ENCODE data around the gene HPD.
A peak's percentile ranks its signal among the peaks of the same experiment; 100 is the strongest.
"Not testable (repeated sequence)": the region's sequence is repeated elsewhere in the genome, so short reads cannot be mapped to it uniquely, and the experiment has no call there.

The HPD gene

DNA sequence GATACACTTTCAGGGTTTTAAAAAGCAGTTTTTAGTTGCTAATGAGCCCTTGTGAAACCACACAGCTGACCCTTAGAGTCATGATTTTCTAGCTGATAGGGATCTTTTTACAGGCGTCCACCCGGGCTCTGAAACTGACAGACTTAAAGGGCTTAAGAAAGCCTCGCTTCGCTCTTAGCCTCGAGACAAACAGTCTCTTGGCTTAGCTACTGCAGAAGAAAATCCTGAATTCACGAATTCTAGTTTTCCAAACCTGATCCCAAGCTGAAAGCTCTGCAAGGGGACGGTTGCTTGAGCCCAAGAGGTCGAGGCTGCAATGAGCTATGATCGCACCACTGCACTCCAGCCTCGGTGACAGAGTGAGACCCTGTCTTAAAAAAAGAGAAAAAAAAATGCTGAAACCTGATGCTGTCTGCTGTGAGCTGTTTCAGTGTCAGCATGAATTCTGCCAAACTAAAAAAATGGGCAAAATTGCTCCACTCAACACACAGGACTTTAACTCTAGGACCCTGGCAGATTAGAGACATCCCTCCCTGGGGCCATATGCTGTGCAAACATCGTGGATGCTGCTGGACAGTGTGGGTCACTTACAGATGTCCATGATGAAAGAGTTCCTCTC is 3.1 kb upstream of the HPD start:
- DNase-seq, result no peak

DNA sequence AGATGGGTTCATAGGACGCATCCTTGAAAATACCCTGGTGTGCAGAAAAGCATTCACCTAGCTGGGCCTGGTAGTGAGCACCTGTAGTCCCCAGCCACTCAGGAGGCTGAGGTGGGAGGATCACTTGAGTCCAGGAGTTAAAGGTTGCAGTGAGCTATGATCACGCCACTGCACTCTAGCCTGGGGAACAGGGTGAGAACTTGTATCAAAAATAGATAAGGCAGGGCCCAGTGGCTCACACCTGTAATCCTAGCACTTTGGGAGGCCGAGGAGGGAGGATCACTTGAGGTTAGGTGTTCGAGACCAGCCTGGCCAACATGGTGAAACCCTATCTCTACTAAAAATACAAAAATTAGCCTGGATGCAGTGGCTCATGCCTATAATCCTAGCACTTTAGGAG is 2.0 kb upstream of the HPD start:
- DNase-seq, result not testable (repeated sequence)

DNA sequence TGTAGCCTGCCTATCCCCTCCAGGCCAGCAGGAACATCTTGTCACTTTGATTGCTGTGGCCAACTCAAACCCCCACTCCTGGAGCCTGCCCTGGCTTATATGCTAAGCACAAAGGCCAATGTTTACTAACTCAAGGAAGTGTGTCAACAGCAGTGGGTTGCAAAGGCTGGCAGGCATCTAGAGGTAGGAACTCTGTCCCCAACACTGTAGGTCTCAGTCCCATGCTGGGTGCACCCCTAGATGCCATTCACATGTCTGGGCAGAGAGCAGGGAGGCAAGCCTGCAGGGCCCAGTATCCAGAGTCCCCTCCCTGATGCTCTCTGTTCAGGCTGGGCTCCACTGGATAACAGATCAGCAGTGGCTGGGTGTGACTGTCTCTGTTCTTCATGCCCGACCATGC is 1.6 kb upstream of the HPD start:
- no peak for DNase-seq

DNA sequence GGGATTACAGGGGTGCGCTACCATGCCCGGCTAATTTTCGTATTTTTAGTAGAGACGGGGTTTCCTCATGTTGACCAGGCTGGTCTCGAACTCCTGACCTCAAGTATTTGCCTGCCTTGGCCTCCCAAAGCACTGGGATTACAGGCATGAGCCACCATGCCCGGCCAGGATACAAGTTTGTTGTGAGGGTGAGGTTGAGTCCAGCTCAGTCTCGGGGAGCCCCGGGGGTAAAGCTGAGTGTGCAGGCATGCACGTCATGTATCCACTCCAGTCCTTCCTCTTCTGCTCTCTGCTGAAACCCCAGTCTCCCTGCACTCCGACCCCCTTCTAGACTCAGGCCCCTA is 369 bp downstream of the HPD start:
- no peak for DNase-seq

DNA sequence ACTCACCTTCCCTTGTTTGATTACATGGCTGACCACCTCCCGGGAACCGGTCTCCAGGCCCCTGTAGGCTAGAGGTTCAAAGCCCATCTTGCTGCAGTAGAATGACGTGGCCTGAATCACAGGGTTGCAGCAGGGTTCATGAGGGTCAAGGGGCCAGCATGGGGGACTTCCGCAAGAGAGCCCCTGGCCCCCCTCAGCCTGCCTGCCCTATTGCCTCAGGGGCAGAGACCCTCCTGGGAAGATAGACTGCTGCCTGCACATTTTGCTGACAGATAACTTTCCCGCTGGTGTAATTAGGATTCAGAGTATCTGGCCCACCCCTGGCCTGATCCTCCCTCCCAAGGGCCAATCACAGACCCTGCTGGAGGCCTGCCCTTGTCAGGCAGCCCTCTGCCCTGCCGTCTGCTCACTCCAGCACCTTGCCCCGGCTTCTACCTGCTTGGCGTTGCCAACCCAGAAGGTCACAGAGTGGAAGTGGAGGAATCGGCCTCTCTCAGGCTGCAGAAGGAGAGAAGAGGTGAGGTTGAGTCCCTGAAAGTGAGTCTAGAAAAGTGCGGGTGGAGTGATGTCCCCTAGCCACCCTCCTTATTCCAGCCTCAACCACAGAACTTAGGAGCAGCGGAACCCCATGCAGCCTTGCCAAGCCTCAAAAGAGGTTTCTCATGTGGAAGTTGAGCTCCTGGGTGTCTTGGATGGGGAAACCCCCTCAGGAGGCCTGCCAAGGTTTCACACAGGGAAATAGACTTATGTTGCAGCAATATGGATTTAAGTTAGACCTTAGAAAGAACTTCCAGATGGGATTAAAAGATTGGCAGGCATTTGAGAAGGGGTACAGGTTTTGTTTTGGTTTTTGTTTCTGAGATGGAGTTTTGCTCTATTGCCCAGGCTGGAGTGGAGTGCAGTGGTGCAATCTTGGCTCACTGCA is 1.1 kb downstream of the HPD start:
- DNase-seq, result no peak

DNA sequence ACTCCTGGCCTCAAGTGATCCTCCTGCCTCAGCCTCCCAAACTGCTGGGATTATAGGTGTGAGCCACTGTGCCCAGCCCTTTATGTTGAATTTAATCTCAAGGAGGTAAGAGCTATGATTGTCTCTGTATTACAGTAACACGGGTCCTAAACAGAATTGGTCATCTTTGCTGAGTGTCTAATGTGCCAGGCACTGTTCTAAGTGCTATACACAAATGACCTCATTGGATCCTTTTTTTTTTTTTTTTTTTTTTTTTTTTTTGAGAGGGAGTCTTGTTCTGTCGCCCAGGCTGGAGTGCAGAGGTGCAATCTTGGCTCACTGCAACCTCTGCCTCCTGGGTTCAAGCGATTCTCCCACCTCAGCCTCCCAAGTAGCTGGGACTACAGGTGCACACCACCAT is 6.3 kb downstream of the HPD start:
- not testable (repeated sequence) for DNase-seq

DNA sequence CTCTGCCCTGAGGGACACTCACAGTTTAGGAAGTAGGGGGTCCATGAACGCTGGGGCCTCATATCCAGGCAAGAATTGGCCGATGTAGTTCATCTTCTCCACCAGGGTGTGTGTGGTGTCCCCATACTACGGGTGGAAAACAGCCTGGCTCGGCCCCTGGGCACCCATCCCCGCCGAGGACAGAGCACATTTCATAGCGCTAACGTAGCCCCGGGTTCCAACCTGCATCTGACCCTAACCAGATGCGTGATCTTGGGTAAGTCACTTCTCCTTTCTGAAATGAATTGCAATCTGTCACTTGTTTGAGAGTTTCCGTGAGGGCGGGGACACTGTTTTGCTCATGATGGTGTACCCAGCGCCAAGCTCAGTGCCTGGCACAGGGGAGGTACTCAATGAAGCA is 9.0 kb downstream of the HPD start:
- no peak for DNase-seq

DNA sequence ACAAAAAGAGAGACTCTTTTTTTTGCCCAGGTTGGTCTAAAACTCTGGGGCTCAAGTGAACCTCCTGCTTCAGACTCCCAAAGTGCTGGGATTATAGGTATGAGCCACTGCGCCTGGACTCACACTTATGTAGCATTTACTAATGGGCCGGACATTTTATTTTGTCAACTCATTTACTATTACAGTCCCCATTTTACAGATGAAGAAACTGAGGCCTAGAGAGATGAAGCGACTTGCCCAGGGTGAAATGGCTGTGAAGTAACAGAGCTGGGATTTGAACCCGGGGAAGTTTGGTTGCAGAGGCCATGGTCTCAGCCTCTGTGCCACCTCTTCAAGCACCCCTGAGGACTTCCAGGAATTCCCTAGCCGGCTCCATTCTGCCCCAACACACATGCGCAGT is 9.4 kb downstream of the HPD start:
- DNase-seq, result no peak

DNA sequence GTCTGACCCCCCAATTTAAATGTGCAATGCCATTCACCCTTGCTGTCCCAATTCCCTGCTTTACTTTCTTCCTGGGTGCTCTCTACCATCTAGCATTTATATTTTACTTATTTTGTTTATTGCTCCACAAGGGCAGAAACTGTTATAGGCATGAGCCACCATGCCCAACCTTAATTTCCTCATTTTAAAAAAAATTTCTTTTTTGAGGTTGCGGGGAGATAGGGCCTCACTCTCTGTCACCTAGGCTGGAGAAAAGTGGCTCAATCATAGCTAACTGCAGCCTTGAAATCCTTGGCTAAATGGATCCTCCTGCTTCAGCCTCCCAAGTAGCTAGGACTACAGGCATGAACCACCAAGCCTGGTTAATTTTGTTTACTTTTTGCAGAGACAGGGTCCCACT is 13.0 kb downstream of the HPD start:
- no peak for DNase-seq

DNA sequence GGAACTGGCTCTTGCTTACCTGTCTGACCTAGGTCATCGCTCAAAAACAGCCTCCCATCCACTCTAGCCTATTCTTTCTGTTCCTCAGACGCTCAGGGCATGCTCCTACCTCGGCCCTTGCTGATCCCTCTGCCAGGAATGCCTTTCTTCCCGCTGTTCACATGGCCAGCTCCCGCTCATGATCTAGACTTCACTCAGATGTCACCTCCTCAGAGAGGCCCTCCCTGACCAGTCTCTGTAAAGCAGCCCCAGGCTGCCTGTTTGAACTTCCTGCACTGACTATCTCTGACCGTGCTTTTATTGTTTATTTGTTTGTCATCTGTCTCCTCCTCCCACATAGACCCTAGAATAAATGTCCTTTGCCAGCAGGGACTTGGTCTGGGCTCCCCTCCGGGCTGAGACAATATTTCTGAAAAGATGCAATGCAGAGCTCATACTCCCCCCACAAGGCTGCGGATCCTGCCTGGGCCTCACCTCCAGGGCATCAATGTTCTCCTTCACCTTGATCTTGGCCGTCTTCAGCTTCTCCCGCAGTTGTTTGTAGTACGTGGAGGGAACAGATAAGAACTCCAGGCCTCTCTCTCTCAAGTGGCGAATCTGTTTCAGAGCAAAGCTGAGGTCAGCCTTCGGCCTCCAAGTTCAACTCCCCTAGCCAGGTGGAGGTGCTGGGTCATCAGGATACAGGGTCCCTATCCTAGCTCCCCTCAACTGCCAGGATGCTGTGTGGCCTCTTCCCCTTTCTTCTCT is 15.2 kb downstream of the HPD start:
- no peak for DNase-seq

DNA sequence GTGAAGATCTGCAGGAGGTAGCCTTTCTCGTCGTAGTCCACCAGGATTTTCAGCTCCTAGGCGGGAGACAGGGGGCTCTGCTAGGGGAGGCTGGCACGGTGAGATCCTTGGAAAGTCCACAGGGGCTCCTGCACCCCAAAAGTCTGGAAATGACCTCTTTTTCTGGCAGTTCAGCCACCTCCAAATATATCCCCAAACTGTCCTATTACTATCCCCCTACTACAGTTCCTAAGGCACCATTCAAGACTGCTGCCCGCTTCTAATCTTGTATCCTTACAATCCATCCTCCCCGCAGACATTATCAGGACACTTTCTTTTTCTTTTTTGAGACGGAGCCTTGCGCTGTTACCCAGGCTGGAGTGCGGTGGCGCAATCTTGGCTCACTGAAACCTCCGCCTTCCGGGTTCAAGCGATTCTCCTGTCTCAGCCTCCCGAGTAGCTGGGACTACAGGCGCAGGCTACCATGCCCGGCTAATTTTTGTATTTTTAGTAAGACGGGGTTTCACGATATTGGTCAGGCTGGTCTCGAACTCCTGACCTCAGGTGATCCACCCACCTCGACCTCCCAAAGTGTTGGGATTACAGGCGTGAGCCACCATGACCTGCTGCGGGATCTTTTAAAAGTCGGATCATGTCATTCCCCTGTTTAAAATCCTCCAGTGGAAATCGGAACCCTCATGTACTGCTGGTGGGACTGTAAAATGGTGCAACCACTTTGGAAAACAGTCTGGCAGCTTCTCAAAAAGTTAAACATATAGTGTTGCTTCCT is 18.5 kb downstream of the HPD start:
- no peak for DNase-seq

DNA sequence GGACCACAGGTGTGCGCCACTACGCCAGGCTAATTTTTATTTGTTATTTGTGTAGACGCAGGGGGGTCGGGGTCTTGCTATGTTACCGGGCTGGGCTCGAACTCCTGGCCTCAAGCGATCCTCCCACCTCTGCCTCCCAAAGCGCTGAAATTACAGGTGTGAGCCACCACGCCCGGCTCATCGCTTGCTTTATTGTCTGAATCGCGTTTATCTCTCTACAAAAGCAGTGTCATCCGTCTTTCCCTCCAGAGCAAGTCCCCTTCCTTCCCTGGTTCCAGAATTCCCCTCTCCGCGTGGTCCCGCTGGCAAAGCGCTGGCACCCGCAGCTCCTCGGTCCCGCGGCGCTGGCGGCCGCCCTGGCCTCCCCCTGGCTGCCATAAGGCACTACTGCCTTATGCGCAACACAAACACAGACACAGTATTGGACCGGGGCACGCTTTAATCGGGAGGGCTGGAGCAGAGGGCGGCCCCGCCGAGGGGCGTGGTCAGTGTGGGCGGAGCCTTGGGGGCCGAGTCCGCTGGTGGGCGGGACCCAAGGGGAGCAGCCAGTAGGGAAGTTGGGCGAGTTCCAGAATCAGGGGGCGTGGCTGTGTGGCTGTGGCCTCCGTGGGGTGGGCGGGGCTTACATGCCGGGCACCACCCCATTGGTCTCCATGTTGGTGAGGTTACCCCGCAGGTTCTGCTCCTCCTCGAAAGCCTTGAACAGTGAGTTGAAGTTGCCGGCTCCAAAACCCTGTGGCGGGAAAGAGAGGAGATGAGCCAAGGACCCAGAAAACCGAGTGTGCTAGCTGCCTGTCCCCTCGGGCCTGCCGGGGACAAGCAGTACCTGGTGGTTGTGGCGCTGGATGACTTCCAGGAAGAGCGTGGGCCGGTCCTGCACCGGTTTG is 19.3 kb downstream of the HPD start:
- peak; percentile 99 for DNase-seq

DNA sequence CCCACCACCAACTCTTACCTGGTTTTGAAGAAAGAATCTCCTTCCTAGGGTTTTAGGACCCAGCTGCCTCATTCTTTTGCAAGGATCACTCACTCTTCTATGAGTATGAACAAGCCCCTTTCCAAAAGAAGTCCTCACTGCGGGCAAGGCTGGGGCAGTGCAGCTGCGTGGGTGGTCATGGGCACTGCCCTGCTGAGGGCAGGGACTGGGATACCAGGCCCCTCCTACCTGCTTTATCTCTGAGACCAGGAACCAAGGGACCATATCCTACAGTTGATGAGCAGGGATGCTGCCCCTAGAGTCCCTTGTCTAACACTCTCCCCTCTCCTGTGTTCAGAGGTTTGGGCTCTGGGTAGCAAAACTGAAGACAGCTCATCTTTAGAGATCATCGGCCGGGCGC is 20.5 kb downstream of the HPD start:
- no peak for DNase-seq

DNA sequence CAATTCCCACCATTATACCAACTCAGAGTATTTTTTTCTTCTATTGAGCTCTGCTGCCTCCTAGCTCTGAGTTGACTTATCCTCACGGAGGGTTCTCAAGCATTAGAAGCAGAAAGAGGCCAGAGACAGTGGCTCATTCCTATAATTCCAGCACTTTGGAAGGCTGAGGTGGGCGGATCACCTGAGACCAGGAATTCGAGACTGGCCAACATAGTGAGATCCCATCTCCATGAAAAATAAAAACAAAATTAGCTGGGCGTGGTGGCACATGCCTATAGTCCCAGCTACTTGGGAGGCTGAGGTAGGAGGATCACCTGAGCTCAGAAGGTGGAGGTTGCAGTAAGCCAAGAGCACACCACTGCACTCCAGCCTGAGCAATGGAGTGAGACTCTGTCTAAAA is 21.0 kb downstream of the HPD start:
- DNase-seq, result no peak

DNA sequence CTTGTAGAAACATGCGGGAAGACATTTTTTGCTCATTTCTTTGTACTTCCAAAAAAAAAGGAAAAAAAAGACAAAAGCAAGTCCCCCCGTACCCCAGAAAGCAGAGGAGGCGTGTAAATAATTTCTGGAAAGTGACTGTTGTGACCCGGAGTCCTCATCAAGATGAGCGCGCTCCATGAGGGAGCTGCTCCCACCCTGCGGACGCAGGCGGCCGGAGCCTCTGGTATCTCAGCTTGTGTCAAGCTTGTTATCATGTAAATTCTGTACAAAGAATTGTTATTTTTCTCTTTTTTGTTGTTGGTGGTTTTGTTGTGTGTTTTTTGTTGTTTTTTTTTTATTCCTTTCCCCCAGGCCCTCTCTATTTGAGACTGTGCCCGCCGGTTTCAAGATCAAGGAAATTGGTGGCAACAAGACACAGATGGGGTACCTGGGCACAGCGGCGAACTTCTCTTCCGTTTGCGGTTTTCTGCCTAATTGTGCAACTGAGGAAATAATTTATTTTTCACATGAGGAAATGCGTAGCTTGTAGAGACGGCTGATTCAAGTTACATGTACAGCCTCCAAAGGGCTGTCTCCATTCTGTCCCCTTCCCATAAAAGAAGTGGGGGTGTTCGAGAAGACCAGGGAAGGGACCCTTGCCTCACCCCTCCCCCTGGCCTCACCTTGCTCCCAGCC is 27.0 kb downstream of the HPD start:
- DNase-seq, result no peak

DNA sequence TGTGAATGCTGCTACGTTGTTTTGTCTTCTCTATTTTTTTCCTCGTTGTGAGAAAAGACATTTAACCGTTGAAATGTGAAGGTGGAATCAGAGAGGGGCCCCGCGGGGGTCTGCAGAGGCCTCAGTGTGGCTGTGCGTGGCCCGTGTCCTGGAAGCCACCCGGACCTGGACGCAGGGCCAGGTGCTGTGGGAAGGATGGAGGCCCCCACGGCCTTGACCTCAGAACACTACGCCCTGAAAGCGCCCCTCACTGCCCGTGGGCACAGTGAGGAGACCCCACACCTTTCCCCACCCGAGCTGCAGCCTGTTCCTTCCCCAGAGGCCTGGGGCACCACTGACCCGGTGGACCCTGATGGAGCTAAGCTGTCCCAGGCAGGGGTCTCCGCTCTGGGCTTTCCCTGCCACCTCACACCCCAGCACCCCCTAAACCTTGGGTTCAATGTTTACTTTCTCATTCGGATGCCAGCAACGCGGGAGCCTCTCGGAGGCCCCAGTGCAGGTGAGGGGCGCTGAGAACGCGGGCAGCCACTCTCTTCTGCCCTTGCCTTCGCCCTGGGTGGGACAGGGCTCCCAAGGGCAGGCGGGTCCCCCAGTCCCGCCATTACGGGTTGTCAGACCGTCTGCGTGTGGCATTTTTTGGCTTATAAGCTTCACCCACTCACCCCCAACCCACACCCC is 27.9 kb downstream of the HPD start:
- DNase-seq, result no peak

DNA sequence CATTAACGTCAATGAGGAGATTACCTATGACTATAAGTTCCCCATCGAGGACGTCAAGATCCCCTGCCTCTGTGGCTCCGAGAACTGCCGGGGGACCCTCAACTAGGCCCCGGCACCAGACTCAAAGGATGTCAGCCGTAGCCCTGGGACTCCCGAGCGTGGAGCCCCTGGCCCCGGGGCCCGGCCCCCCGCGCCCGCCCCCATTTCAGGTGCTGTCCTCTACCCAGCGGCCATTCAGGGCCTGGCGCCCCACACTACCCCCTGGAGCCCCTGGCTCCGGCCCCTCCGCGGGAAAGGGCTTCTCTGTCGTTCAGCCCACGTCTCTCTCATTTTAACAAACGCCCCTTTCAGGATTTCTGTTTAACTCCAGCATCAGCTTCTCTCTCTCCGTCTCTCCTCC is 28.5 kb downstream of the HPD start:
- no peak for DNase-seq

DNA sequence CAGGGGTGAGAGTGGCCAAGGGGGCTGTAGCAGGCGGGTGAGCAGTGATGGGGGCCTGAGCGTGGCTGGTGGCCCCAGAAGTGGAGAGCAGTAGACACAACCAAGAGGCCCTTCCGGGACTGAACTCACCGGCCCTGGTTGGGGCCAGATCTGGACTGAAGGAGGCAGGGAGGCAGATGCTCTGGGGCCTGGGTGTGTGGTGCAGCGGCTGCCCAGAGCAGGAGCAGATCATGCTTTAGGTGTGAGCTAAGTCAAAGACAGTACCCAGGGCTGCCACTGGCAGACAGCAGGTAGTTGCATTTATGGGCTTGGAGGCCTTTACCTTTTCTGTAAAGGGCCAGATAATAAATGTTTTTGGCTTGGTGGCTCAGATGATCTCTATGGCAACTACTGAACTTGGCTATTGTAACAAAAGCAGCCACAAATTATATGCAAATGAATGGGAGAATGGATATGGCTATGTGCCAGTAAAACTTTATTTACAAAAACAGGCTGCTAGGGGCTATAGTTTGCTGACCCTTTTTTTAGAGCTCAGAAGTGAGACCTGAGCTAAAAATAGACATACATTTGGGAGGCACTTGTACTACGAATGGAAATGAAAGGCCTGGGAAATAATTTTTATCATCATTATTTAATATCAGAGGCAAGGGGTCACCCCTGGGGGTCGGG is 29.3 kb downstream of the HPD start:
- DNase-seq, result no peak

DNA sequence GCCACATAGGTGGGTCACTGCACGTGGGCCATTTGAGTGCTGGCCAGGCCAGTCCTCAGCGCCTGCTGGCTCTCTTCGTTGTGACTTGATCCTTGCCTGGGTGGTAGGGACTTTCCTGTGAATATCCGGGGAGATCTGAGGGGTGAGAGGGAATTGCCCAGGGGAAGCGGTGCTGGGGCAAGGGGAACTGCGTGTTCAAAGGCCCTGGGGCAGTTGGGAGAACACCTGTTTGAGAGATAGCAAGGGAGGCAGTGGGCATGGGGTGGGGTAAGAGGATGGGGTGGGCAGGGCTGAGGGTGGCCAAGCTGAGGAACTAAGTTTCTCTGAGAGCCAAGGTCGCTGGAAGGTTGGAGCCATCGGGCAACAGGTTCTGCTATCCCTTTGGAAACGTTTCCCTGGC is 29.8 kb downstream of the HPD start:
- DNase-seq, result no peak

DNA sequence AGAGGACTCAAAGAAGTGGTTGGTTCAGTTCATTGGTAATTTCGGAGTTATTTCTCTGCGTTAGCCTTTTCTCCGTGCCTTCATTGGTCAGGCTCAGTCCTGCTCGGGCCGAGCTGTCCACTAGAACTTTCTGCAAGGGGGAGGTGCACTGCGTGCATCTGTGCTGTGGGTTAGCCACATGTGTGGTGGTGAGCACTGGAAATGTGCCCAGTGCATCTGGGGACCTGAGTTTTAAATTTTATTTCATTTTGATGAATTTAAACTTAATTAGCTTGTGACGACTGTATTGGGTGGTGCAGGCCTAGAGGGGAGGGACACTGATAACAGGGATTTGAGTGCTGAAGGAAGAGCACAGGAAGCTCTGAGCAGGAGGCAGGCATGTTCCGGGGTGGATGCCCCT is 30.4 kb downstream of the HPD start:
- DNase-seq, result no peak

All from activated CD4-positive, alpha-beta T cell treated with anti-CD3 and anti-CD28 coated beads, Interleukin-10, Interleukin-2, amounts not matched to agents 100 ng/mL and 50 ng/mL, durations not matched to agents 16 hours and 8 hours (primary cell).